ENCODE data around the gene MEIKIN.

Gene MEIKIN

DNA sequence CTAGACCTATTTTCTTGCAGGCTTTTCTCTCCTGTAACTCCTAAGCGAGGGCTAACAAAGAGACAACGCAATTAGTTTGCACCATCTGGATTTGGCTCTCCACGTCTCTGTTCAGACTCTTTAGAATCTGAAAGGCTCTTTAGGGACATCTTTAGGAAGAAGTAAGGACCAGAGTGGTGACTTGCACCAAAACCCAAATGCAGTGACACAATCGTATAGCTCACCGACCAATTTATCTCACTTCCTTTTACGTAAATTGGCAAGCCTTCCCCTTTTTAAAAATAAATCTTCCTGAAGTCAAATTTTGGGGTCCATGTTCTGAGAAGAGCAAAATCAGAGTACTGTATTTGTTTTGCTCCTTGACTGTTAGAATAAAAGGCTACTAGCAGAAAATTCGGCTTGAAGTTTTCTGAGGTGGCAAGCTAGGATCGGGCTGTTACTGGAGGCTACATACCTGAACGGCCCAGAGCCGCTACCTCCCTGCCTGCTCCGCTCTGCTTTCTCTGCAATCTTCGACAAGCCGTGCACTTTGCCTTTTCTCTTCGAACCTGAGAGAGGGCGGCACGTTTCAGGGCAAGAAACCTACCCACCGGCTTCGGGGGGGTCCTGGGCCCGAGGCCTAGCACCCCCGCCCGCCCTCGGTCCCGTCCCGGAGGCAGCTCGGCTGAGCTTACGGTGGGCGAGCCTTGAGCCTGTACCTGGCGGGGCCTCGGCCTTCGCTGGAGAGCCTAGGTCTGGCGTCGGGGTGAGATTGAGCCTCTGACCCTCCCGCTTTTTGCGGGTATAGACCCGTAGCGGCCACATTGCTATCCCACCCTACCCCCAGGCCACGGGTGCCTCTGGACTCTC lies 537 bp downstream of the MEIKIN start:
- Mint-ChIP-seq H3K36me3 (ENCODE audit: low read depth) (no peaks in the 10 kb centered on the region), H3K27ac (no peak overlapping the region), H3K4me3 (no peak overlapping the region), H3K4me1 (no peaks in the 10 kb centered on the region), H3K27me3 (ENCODE audit: low read depth) (peaks cover 5% of the 10 kb centered on the region), H3K9me3 (no peaks in the 10 kb centered on the region)
- TF ChIP-seq, protein P1, sequence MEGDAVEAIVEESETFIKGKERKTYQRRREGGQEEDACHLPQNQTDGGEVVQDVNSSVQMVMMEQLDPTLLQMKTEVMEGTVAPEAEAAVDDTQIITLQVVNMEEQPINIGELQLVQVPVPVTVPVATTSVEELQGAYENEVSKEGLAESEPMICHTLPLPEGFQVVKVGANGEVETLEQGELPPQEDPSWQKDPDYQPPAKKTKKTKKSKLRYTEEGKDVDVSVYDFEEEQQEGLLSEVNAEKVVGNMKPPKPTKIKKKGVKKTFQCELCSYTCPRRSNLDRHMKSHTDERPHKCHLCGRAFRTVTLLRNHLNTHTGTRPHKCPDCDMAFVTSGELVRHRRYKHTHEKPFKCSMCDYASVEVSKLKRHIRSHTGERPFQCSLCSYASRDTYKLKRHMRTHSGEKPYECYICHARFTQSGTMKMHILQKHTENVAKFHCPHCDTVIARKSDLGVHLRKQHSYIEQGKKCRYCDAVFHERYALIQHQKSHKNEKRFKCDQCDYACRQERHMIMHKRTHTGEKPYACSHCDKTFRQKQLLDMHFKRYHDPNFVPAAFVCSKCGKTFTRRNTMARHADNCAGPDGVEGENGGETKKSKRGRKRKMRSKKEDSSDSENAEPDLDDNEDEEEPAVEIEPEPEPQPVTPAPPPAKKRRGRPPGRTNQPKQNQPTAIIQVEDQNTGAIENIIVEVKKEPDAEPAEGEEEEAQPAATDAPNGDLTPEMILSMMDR (IDR thresholded peaks at IDR 0.05; ENCODE audit: unreplicated experiment in 3 of 3) = no peak

DNA sequence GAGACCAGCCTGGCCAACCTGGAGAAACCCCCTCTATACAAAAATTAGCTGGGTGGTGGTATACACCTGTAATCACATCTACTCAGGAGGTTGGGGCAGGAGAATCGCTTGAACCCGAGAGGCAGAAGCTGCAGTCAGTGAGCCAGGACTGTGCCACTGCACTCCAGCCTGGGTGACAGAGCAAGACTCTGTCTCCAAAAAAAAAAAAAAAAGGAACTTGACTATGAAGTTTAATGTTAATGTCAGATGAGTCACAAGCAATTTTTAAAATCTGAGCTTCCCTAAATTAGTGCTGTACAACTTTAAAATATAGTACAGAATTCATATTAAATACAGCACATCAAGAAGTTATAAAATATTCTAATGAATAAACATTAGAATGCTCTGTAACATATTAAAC lies 1.5 kb downstream of the MEIKIN start:
- Mint-ChIP-seq H3K36me3 (ENCODE audit: low read depth) (no peaks in the 10 kb centered on the region), H3K4me3 (no peak overlapping the region), H3K9me3 (no peaks in the 10 kb centered on the region), H3K27me3 (ENCODE audit: low read depth) (peaks cover under 1% of the 10 kb centered on the region), H3K27ac (no peak overlapping the region), H3K4me1 (no peaks in the 10 kb centered on the region)
- TF ChIP-seq, protein P1 (IDR thresholded peaks at IDR 0.05; ENCODE audit: unreplicated experiment in 3 of 3) = no peak

DNA sequence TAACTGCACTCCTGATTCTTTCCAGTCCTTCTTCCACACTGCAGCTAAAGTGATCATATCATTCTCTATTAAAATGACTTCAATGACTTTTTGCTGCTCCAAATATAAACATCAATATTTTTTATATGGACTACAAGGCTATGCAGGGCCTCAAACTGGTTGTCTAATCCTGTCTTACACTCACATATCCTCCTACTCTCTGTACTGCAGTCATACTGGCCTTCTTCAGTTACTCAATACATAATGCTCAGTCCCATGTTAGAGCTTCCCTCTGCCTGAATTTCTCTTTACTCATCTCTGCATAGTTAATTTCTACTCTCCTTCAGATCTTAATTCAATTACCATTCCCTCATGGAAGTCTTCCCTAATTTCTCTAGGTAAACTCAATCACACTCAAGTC lies 3.4 kb downstream of the MEIKIN start:
- Mint-ChIP-seq H3K4me3 (no peak overlapping the region), H3K36me3 (ENCODE audit: low read depth) (no peaks in the 10 kb centered on the region), H3K9me3 (no peaks in the 10 kb centered on the region), H3K27ac (no peak overlapping the region), H3K27me3 (ENCODE audit: low read depth) (no peaks in the 10 kb centered on the region), H3K4me1 (no peaks in the 10 kb centered on the region)
- TF ChIP-seq, protein P1 (IDR thresholded peaks at IDR 0.05; ENCODE audit: unreplicated experiment in 3 of 3) = no peak

DNA sequence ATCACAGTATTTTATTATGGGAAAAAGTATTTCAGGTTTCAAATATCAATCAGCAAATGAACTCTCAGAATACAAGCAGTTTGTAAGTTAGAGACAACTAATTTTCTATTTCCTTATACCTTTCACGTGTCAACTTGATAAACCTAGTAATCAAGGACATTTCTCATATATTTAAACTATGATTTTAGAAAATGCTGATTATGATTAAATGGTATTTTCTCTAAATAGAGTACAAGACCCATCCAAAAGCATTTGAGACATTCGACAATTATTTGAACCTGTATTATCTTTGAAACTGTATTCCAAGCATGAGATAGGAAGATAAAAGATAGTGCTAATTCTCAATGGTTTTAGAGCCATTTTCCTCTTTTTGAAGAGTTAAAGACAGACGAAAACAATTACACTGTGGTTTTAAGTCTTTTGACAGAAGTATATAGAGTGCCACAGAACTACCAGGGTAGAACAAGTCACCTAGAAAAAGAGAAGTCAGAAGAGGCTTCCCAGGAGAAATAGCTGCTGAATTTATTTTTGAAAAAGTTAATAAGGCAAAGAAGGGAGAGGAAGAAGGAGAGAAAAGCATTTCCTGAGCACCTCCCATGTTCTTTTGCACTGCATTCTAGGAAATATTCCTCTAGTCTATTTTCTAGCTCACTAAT lies 5.6 kb downstream of the MEIKIN start:
- H3K27me3 Mint-ChIP-seq (ENCODE audit: low read depth) = no peaks in the 10 kb centered on the region
- no peaks in the 10 kb centered on the region for H3K36me3 Mint-ChIP-seq (ENCODE audit: low read depth)
- H3K27ac Mint-ChIP-seq = no peak overlapping the region
- H3K9me3 Mint-ChIP-seq = no peaks in the 10 kb centered on the region
- TF ChIP-seq, protein P1 (IDR thresholded peaks at IDR 0.05; ENCODE audit: unreplicated experiment in 3 of 3) = no peak
- no peak overlapping the region for H3K4me3 Mint-ChIP-seq
- H3K4me1 Mint-ChIP-seq = no peaks in the 10 kb centered on the region

DNA sequence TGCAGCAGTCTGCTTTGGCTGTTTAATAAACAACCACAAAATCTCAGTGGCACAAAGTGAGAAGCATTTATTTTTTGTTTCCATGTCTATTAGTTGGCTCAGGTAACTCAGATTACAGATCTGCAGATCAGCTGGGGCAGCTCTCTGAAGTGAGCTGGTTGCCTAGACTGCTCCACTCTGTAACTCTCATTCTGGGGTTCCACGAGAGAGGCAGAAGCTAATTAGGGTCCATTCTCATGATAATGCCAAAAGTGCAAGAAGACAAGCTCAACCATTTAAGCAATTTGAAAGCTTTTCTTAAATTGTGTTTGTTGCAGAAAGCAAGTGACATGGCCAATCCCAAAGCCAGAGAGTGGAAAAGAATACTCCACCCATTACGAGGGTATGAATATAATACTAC lies 13.2 kb downstream of the MEIKIN start:
- Mint-ChIP-seq H3K36me3 (ENCODE audit: low read depth) (no peaks in the 10 kb centered on the region), H3K27me3 (ENCODE audit: low read depth) (no peaks in the 10 kb centered on the region), H3K4me3 (no peak overlapping the region), H3K27ac (no peak overlapping the region), H3K4me1 (no peaks in the 10 kb centered on the region), H3K9me3 (peaks cover 24% of the 10 kb centered on the region)
- TF ChIP-seq, protein P1 (IDR thresholded peaks at IDR 0.05; ENCODE audit: unreplicated experiment in 3 of 3) = no peak

Measured in nephron (organoid).